Measurements from ENCODE around the gene CCDC85B.

Gene CCDC85B

GRCh38 chr11:65903715-65904114, 13.2 kb downstream of the CCDC85B start:
- in situ Hi-C loops (cut with MboI; ENCODE audit: low sequenced_read_pairs): no loop called here

GRCh38 chr11:65906602-65907001, 16.1 kb downstream of the CCDC85B start:
- in situ Hi-C loops (cut with MboI; ENCODE audit: low sequenced_read_pairs): no loop called here

DNA sequence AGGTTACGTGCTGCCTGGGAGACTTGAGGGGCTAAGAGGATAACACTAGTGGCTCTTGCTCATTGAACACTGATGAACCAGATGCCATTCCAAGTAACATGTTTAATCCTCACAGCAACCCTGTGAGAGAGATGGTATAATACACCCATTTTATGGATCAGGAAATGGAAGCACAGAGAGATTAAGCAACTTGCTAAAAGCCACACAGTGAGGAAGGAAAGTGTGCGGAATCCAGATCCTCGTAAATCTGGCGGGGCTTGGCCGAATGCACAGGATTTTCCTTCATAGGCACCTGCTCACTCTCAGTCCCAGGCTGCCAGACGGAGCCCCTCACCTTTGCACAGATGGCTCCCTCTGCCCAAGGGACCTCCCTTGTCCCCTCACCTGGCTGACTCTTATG, 17.4 kb downstream of the CCDC85B start:
- in situ Hi-C loops (cut with MboI; ENCODE audit: low sequenced_read_pairs): no loop called here

DNA sequence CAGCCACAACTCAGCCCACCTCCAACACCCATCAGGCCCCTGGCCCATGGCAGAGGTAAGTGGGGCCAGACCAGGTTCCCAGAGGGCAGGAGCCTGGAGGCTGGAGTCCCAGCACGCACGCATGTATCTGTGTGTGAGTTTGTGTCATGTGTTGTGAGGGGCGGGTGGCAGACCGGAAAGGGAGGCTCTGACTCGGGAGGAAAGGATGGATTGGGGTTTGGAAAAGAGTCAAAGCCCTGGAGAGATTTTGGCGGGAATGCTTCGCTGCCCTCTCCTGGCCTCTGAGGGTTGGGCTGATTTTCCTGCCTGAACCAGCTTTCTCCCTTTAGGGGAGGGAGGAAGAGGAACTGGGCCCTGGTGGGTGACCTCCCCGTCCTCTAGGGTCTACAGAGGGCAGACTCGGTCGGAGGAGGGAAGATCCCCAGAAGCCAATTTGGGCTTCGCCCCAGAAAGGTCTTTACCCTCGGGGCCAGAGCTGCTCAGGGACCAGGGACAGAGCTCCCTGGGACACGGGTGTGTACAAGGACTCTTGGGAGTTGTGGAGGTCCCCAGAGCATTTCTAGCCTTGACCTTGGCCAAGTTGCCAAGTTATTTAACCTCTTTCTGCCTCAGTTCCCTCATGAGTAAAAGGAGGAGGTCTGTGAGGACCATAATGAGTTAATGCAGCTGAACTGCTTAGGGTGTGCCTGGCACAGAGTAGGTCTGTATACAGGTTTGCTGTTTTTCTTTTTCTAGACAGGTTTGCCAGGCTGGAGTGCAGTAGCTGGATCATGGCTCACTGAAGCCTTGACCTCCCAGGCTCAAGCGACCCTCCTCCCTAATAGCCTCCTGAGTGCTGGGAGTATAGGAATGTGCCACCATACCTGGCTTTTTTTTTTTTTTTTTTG, 21.5 kb downstream of the CCDC85B start:
- in situ Hi-C loops (cut with MboI; ENCODE audit: low sequenced_read_pairs): no loop called here

GRCh38 chr11:65912845-65913244, 22.4 kb downstream of the CCDC85B start:
- in situ Hi-C loops (cut with MboI; ENCODE audit: low sequenced_read_pairs): no loop called here

DNA sequence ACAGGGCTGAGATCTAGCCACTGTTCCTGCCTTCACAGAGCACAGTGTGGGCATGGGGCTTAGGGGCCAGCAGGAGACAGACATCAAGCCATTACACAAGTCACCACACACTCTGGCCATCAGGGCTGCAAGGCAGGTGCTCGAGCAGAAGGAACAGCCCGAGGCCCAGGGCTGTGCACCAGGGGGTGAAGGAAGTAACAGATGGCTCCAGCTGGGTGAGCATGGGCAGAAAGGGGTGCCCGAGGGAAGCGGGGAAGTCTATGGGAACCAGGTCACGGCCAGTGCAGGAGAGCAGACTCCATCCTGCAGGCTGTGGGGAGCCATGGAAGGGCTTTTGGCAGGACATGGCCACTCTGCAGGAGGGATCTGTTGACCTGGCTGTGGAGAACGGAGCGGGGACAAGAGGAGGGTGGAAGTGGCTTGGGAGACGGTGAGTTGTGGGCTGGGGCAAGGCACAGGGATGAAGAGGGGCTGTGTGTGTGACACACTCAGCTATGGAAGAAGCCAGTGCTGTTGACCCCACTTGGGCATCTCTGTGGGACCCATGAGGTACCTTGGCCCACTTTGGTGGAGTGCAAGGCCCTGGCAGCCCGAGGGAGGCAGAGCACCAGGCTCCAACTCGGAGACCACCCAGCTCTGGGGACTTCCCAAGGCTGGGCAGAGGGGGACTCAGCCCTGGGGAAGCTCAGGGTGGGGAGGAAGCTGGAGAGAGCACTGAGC, 24.8 kb downstream of the CCDC85B start:
- in situ Hi-C loops (cut with MboI; ENCODE audit: low sequenced_read_pairs): no loop called here

DNA sequence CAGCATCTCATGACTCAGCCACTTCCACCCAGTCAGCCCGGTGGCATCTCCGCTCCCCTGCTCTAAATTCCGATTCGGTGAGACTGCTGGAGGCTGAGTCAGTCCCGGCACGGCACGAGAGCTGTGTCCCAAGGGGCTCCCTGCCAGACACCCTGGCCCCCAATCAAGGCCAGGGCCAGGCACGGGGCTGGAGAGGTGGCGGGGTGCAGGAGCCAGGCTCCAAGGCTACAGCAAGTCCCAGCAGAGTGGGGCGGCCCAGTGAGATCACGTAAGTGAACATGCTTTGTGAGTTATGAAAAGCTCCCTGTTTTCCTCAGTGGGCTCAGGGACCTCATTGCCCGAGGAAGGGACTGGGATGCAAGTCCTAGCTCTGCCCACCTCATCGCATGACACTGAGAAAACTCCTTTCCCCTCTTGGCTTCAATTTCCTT, 25.4 kb downstream of the CCDC85B start:
- in situ Hi-C loops (cut with MboI; ENCODE audit: low sequenced_read_pairs): no loop called here

DNA sequence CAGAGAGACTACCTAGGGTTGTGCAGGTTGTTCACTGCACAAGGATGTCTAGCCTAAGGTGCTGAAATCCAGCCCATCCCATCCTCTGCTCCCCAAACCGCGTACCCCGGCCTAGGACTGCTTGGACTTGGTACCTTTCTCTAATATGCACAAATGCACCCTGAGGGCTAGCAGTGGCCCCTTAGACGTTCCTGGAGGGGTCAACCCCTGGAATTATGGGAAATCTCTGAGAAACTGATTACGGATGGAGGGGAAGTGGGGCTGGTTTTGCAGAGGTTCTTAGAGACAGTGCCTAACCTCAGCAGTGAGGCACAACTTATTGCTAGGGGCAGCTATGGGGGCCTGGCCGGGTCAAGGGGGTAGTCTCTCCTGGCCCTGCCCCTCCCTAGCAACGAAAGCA, 25.9 kb downstream of the CCDC85B start:
- in situ Hi-C loops (cut with MboI; ENCODE audit: low sequenced_read_pairs): no loop called here

GRCh38 chr11:65917077-65917433, 26.6 kb downstream of the CCDC85B start:
- in situ Hi-C loops (cut with MboI; ENCODE audit: low sequenced_read_pairs): no loop called here

DNA sequence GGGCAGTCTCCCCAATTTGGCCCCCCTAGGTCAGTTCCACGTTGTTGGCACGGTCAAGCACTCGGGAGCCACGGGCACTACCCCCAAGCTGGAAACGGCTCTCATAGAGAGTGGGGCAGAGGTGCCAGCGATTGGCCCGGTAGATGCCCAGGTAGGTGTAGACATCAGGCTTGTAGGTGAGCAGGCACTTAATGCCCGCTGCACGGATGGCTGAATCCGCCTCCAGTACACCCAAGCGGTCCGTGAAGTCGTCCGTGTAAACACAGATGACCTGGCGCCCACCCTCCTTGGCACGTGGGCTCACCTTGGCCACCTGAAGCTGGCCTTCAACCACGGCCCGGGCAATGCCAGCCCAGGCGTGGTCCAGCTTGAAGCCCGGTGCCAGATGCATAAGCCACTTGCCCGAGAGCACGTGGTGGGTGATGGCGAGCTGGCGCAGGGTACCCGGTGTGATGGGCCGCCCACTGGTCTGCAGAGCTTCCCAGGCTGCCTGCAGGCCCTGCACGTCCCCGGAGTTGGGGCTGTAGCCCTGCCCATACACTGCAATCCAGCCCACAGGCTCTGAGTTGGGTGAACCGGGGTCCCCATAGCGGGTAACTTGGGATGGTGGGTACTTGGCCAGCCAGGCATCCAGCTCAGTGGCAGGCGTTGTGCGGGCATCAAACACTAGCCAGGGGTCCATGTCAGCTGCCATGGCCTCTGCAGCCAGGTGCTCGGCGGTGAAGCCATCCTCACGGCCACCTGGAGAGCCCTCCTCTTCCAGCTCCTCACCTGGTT, 27.1 kb downstream of the CCDC85B start:
- in situ Hi-C loops (cut with MboI; ENCODE audit: low sequenced_read_pairs): no loop called here

DNA sequence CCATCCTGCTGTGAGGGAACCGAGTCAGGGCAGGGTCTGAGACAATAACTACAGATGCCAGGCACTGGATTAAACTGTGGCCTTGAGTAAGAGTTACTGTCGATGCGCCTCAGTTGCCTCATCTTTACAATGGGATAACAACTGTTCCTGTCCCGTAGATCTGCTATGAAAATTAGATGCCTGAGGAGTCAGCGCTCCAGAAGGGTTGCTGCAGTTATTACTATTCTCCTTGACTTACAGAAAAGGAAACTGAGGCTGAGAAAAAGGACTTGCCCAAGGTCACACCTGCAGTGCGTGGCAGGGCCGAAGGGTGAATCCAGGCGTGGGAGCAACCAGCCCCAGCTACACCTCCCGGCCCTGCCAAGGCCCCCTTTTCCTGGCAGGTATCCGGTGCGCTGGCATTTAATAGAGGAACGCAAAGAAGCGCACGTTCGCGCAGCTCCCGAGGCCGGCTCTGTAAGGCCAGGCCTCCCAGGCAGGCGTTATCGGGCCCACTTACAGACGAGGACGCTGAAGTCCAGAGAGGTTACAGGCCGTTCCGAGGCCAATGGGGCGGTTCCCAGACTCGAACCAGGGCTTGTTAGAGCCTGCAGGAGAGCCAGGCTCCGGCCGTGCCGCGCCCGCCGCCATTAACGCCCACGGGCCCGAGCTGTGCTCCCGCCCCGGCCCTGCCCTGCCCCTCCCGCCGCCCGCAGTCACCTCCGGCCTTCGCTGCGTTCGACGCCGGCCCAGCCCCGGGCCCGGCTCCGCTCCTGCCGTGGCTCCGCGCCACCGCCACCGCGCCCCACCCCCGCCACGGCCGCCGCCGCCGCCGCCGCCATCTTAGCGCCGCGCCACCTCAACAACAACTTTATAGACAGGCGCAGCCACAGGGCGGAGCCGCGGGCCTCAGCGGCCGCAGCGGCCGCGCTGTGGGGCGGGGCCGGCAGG, 28.0 kb downstream of the CCDC85B start, which contains the start of gene C11orf68:
C11orf68 (minus strand) TSS at position 852 of the 930 bp plus-strand sequence; CDS start at position 821, 31 bp downstream.
- in situ Hi-C loops (cut with MboI; ENCODE audit: low sequenced_read_pairs): no loop called here

DNA sequence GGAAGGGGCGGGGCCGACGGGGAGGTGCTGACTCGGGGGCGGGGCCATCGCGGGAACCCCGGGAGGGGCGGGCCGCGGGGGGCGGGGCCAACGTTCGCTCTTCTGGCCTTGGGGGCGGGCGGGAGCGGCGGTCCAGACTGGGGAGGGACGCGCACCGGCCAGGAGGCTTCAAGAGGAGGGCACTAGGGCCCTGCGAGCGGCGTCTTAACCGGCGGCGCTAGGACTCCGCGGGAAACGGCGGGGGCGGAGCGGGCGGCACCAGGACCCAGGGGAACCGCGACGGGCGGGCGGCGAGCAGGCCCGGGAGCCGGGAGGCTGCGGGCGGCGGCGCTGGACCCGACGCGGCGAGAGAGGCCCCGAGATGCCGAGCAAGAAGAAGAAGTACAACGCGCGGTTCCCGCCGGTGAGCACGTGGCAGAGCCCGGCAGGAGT, 28.7 kb downstream of the CCDC85B start, which contains the start of gene DRAP1:
DRAP1 (plus strand) TSS at position 286 of the 432 bp plus-strand sequence; CDS start at position 362, 76 bp downstream.
- in situ Hi-C loops (cut with MboI; ENCODE audit: low sequenced_read_pairs): no loop called here

GRCh38 chr11:65919573-65920371, 29.3 kb downstream of the CCDC85B start:
- in situ Hi-C loops (cut with MboI; ENCODE audit: low sequenced_read_pairs): no loop called here

- in situ Hi-C loops (cut with MboI; ENCODE audit: low sequenced_read_pairs): no loop called here
Measured at GRCh38 chr11:65920372-65920802, 29.9 kb downstream of the CCDC85B start.

DNA sequence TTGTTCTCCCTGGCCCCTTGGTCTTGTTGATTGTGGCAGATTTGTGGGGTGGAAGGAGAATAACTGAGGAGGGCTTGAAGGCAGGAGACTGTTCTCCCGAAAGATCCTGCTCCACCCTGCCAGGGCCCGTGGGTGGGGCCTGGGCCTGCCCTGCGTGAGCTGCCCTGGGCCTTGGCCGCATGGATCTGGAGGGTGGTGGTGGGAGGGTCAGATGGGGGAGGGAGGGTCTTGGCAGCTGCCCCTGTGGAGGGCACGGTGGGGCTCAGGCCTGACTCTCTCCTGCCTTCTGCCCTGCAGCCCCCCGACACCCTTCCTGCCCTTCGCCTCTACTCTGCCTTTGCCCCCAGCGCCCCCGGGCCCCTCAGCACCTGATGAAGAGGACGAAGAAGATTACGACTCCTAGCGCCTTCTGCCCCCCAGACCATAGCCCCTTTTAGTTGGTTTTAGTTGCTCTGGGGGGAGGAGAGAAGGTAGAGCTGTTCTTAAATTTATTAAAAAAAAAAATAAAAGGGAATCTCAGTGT, 30.6 kb downstream of the CCDC85B start:
- in situ Hi-C loops (cut with MboI; ENCODE audit: low sequenced_read_pairs): no loop called here

DNA sequence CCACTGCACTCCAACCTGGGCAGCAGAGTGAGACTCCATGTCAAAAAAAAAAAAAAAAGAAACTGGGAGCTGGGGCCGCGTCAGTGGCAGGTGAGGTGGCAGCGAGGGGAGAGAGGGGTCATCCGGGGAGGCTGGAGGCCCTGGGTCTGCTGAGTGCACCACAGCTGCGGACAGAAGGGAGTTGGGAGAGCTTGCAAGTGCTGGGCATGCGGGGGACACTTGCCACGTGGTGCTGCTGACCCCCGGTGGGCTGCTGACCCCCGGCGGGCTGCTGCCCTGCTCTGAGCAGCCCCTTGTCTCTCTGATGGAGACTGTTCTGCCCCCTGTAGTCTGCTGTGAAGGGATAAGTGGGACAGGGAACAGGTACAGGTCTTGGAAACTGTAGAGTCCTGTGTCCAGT, 31.4 kb downstream of the CCDC85B start:
- in situ Hi-C loops (cut with MboI; ENCODE audit: low sequenced_read_pairs): no loop called here

- in situ Hi-C loops (cut with MboI; ENCODE audit: low sequenced_read_pairs): no loop called here
Measured at GRCh38 chr11:65922565-65922964, 32.1 kb downstream of the CCDC85B start.

GRCh38 chr11:65925397-65925796, 34.9 kb downstream of the CCDC85B start:
- in situ Hi-C loops (cut with MboI; ENCODE audit: low sequenced_read_pairs): no loop called here

DNA sequence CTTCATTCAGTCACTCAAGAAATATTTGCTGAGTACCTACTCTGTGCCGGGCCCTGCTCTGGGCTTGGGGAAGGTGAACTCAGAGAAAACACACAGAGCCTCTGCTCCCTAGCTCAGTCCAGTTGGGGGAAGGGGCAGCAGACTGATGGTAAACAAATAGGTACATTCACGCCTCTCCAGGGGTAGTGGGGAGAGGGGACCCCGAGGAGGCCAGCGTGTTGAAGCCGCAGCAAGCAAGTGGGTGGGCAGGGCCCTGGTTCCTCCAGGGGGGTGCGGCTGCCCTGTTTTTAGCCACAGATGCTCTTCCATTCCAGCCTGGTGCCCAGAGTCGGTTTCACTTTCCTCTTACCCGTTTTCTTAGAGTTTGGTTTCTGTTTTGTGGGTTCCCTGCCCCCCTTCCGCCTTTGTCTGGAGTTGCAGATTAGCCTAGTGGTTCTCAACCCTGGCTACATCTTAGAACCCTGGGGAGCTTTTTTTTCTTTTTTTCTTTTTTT, 37.5 kb downstream of the CCDC85B start:
- in situ Hi-C loops (cut with MboI; ENCODE audit: low sequenced_read_pairs): no loop called here
